ENCODE results near the gene NRSN2. TPM values are rescaled to one million over a fixed set of nuclear protein-coding genes. Genes with fewer than 3 reads are reported as not detected.

Gene NRSN2
- total RNA-seq, 2 donors from 2014 or later = 13.8 to 15.6 TPM

GRCh38 chr20:366041-366718, 19.3 kb downstream of the NRSN2 start:
- Histone ChIP-seq H3K9me3 (no peaks in the 10 kb centered on the region), H3K4me3 (no peak overlapping the region), H3K27ac (peak overlapping the region in 3 of 4 donors; percentile 58 to 78 (median 68)), H3K27me3 (no peaks in the 10 kb centered on the region), H3K4me1 (peaks cover 44% of the 10 kb centered on the region), H3K36me3 (replicated peaks in 1 of 2; ENCODE audit: insufficient read depth in 1 of 2, low read depth in 2 of 2) (no peaks in the 10 kb centered on the region)
- 49 to 57% methylated on average over 7 of the region's 7 CpGs for WGBS, 2 donors
- peak; percentile 56 for ATAC-seq
- intact Hi-C loops (cut with DNase I) = no loop called here
- TF ChIP-seq POLR2A (IDR thresholded peaks at IDR 0.05) (no peak), CTCF (IDR thresholded peaks at IDR 0.05) (no peak)
- DNase-seq = peak in 1 of 4 donors; percentile 62

GRCh38 chr20:366719-367485, 20.0 kb downstream of the NRSN2 start:
- Histone ChIP-seq H3K27ac (peak overlapping the region in 3 of 4 donors; percentile 58 to 78 (median 68)), H3K4me3 (no peak overlapping the region), H3K9me3 (no peaks in the 10 kb centered on the region), H3K4me1 (peaks cover 51% of the 10 kb centered on the region), H3K27me3 (no peaks in the 10 kb centered on the region), H3K36me3 (replicated peaks in 1 of 2; ENCODE audit: insufficient read depth in 1 of 2, low read depth in 2 of 2) (no peaks in the 10 kb centered on the region)
- 81% methylated on average over 13 of the region's 13 CpGs for WGBS, 2 donors
- ATAC-seq (no peak), DNase-seq (no peak)
- TF ChIP-seq POLR2A (IDR thresholded peaks at IDR 0.05) = no peak
- TF ChIP-seq CTCF (IDR thresholded peaks at IDR 0.05) = no peak
- intact Hi-C loops (cut with DNase I) = no loop called here

GRCh38 chr20:367486-367887, 20.6 kb downstream of the NRSN2 start:
- intact Hi-C loops (cut with DNase I) = no loop called here
- no peak for TF ChIP-seq CTCF (IDR thresholded peaks at IDR 0.05)
- TF ChIP-seq POLR2A (IDR thresholded peaks at IDR 0.05) = no peak
- H3K4me1 ChIP-seq = peaks cover 53% of the 10 kb centered on the region
- H3K27ac ChIP-seq = peak overlapping the region in 3 of 4 donors; percentile 49 to 78 (median 68)
- DNase-seq = no peak
- H3K9me3 ChIP-seq = no peaks in the 10 kb centered on the region
- 80 to 92% methylated on average over 6 to 8 of the region's 8 CpGs for WGBS, 2 donors
- no peaks in the 10 kb centered on the region for H3K36me3 ChIP-seq (replicated peaks in 1 of 2; ENCODE audit: insufficient read depth in 1 of 2, low read depth in 2 of 2)
- no peak overlapping the region for H3K4me3 ChIP-seq
- ATAC-seq = no peak
- no peaks in the 10 kb centered on the region for H3K27me3 ChIP-seq

- Histone ChIP-seq H3K27me3 (no peaks in the 10 kb centered on the region), H3K4me1 (peaks cover 54% of the 10 kb centered on the region), H3K4me3 (no peak overlapping the region), H3K27ac (peak overlapping the region in 2 of 4 donors; percentile 7 to 73), H3K36me3 (replicated peaks in 1 of 2; ENCODE audit: insufficient read depth in 1 of 2, low read depth in 2 of 2) (no peaks in the 10 kb centered on the region), H3K9me3 (no peaks in the 10 kb centered on the region)
- no peak for TF ChIP-seq POLR2A (IDR thresholded peaks at IDR 0.05)
- no peak for TF ChIP-seq CTCF (IDR thresholded peaks at IDR 0.05)
- WGBS, 2 donors = 93 to 97% methylated on average over 4 of the region's 4 CpGs
- no peak for DNase-seq
- ATAC-seq = no peak
- intact Hi-C loops (cut with DNase I) = no loop called here
Observed at GRCh38 chr20:368915-369314, 22.0 kb downstream of the NRSN2 start.

Data from body of pancreas (tissue), 4 donors.